HG02763 (cell line): Measurements from ENCODE around the gene SGMS1.

Experiments used
- ATAC-seq: cut with Tn5 transposase; IDR thresholded peaks from one replicate; pipeline ENCODE4 v1.9.1; 2021; ENCODE audit warnings: mild to moderate bottlenecking, moderate library complexity; ENCODE audit not compliant: unreplicated experiment

Gene SGMS1

GRCh38 chr10:50316695-50317648 lies 306.8 kb downstream of the SGMS1 start:
- ATAC-seq = no peak

- no peak for ATAC-seq
These were observed 307.6 kb downstream of the SGMS1 start for GRCh38 chr10:50316174-50316573.

- ATAC-seq = no peak
These were observed 308.3 kb downstream of the SGMS1 start for GRCh38 chr10:50315424-50315823.

- ATAC-seq = no peak
These were observed 309.3 kb downstream of the SGMS1 start for GRCh38 chr10:50314169-50315071.

- ATAC-seq = no peak
These were observed 311.0 kb downstream of the SGMS1 start for GRCh38 chr10:50312464-50313437.

- no peak for ATAC-seq
These were observed 313.1 kb downstream of the SGMS1 start for GRCh38 chr10:50310560-50311174.

- ATAC-seq = no peak
These were observed 314.4 kb downstream of the SGMS1 start for GRCh38 chr10:50309342-50309741.

GRCh38 chr10:50304660-50305059 lies 319.1 kb downstream of the SGMS1 start:
- no peak for ATAC-seq

GRCh38 chr10:50299948-50300669 lies 323.6 kb downstream of the SGMS1 start:
- ATAC-seq = no peak

GRCh38 chr10:50295367-50295766 lies 328.4 kb downstream of the SGMS1 start:
- ATAC-seq = no peak

GRCh38 chr10:50294582-50294981 lies 329.2 kb downstream of the SGMS1 start:
- no peak for ATAC-seq

- ATAC-seq = no peak
These were observed 330.0 kb downstream of the SGMS1 start for GRCh38 chr10:50293513-50294313.

GRCh38 chr10:50291261-50291850 lies 332.4 kb downstream of the SGMS1 start:
- no peak for ATAC-seq

- ATAC-seq = no peak
These were observed 334.6 kb downstream of the SGMS1 start for GRCh38 chr10:50289196-50289595.

- ATAC-seq = no peak
These were observed 336.6 kb downstream of the SGMS1 start for GRCh38 chr10:50286996-50287803.

- no peak for ATAC-seq
These were observed 337.2 kb downstream of the SGMS1 start for GRCh38 chr10:50286517-50286916.

- no peak for ATAC-seq
These were observed 341.7 kb downstream of the SGMS1 start for GRCh38 chr10:50281967-50282522.
